ENCODE data around the gene FARS2.

Gene FARS2

GRCh38 chr6:5712349-5713215, 451.3 kb downstream of the FARS2 start:
- Histone ChIP-seq H3K9ac (ENCODE audit: low read length) (no peak overlapping the region), H3K4me1 (ENCODE audit: control insufficient read depth, insufficient read depth, low read length) (no peaks in the 10 kb centered on the region), H3K27ac (ENCODE audit: low read depth, low read length) (no peak overlapping the region), H3K4me3 (ENCODE audit: low read length) (no peak overlapping the region), H3K36me3 (ENCODE audit: control insufficient read depth, insufficient read depth, low read length) (no peaks in the 10 kb centered on the region), H3K27me3 (ENCODE audit: control insufficient read depth, insufficient read depth, low read length) (no peaks in the 10 kb centered on the region)

- Histone ChIP-seq H3K36me3 (ENCODE audit: control insufficient read depth, insufficient read depth, low read length) (no peaks in the 10 kb centered on the region), H3K27me3 (ENCODE audit: control insufficient read depth, insufficient read depth, low read length) (no peaks in the 10 kb centered on the region), H3K9ac (ENCODE audit: low read length) (no peak overlapping the region), H3K4me1 (ENCODE audit: control insufficient read depth, insufficient read depth, low read length) (no peaks in the 10 kb centered on the region), H3K4me3 (ENCODE audit: low read length) (no peak overlapping the region), H3K27ac (ENCODE audit: low read depth, low read length) (no peak overlapping the region)
Observed at GRCh38 chr6:5713519-5713918, 452.2 kb downstream of the FARS2 start.

GRCh38 chr6:5718231-5718947, 457.1 kb downstream of the FARS2 start:
- Histone ChIP-seq H3K27me3 (ENCODE audit: control insufficient read depth, insufficient read depth, low read length) (no peaks in the 10 kb centered on the region), H3K4me1 (ENCODE audit: control insufficient read depth, insufficient read depth, low read length) (no peaks in the 10 kb centered on the region), H3K36me3 (ENCODE audit: control insufficient read depth, insufficient read depth, low read length) (no peaks in the 10 kb centered on the region), H3K27ac (ENCODE audit: low read depth, low read length) (no peak overlapping the region), H3K9ac (ENCODE audit: low read length) (no peak overlapping the region), H3K4me3 (ENCODE audit: low read length) (no peak overlapping the region)

- Histone ChIP-seq H3K4me3 (ENCODE audit: low read length) (peak overlapping the region; percentile 2), H3K9ac (ENCODE audit: low read length) (no peak overlapping the region)
Observed at GRCh38 chr6:5723841-5724691, 462.8 kb downstream of the FARS2 start.

GRCh38 chr6:5724911-5725310, 463.6 kb downstream of the FARS2 start:
- Histone ChIP-seq H3K9ac (ENCODE audit: low read length) (no peak overlapping the region), H3K4me1 (ENCODE audit: control insufficient read depth, insufficient read depth, low read length) (no peaks in the 10 kb centered on the region), H3K27me3 (ENCODE audit: control insufficient read depth, insufficient read depth, low read length) (no peaks in the 10 kb centered on the region), H3K4me3 (ENCODE audit: low read length) (no peak overlapping the region), H3K36me3 (ENCODE audit: control insufficient read depth, insufficient read depth, low read length) (no peaks in the 10 kb centered on the region), H3K27ac (ENCODE audit: low read depth, low read length) (no peak overlapping the region)

More at GRCh38 chr6:5723841-5724691, 462.8 kb downstream of the FARS2 start:
- Histone ChIP-seq H3K27me3 (ENCODE audit: control insufficient read depth, insufficient read depth, low read length) (no peaks in the 10 kb centered on the region), H3K27ac (ENCODE audit: low read depth, low read length) (no peak overlapping the region), H3K36me3 (ENCODE audit: control insufficient read depth, insufficient read depth, low read length) (no peaks in the 10 kb centered on the region), H3K4me1 (ENCODE audit: control insufficient read depth, insufficient read depth, low read length) (no peaks in the 10 kb centered on the region)

GRCh38 chr6:5726976-5727718, 465.8 kb downstream of the FARS2 start:
- Histone ChIP-seq H3K4me3 (ENCODE audit: low read length) (no peak overlapping the region), H3K36me3 (ENCODE audit: control insufficient read depth, insufficient read depth, low read length) (no peaks in the 10 kb centered on the region), H3K4me1 (ENCODE audit: control insufficient read depth, insufficient read depth, low read length) (no peaks in the 10 kb centered on the region), H3K27ac (ENCODE audit: low read depth, low read length) (no peak overlapping the region), H3K9ac (ENCODE audit: low read length) (no peak overlapping the region), H3K27me3 (ENCODE audit: control insufficient read depth, insufficient read depth, low read length) (no peaks in the 10 kb centered on the region)

- no peaks in the 10 kb centered on the region for H3K4me1 ChIP-seq (ENCODE audit: control insufficient read depth, insufficient read depth, low read length)
- H3K27me3 ChIP-seq (ENCODE audit: control insufficient read depth, insufficient read depth, low read length): no peaks in the 10 kb centered on the region
- no peak overlapping the region for H3K27ac ChIP-seq (ENCODE audit: low read depth, low read length)
- H3K4me3 ChIP-seq (ENCODE audit: low read length): no peak overlapping the region
- no peak overlapping the region for H3K9ac ChIP-seq (ENCODE audit: low read length)
- no peaks in the 10 kb centered on the region for H3K36me3 ChIP-seq (ENCODE audit: control insufficient read depth, insufficient read depth, low read length)
Observed at GRCh38 chr6:5728351-5729079, 467.2 kb downstream of the FARS2 start.

GRCh38 chr6:5729080-5729434, 467.7 kb downstream of the FARS2 start:
- Histone ChIP-seq H3K4me1 (ENCODE audit: control insufficient read depth, insufficient read depth, low read length) (no peaks in the 10 kb centered on the region), H3K27me3 (ENCODE audit: control insufficient read depth, insufficient read depth, low read length) (no peaks in the 10 kb centered on the region), H3K36me3 (ENCODE audit: control insufficient read depth, insufficient read depth, low read length) (no peaks in the 10 kb centered on the region), H3K4me3 (ENCODE audit: low read length) (no peak overlapping the region), H3K27ac (ENCODE audit: low read depth, low read length) (no peak overlapping the region), H3K9ac (ENCODE audit: low read length) (no peak overlapping the region)

- Histone ChIP-seq H3K27ac (ENCODE audit: low read depth, low read length) (no peak overlapping the region), H3K36me3 (ENCODE audit: control insufficient read depth, insufficient read depth, low read length) (no peaks in the 10 kb centered on the region), H3K27me3 (ENCODE audit: control insufficient read depth, insufficient read depth, low read length) (no peaks in the 10 kb centered on the region), H3K4me1 (ENCODE audit: control insufficient read depth, insufficient read depth, low read length) (no peaks in the 10 kb centered on the region), H3K4me3 (ENCODE audit: low read length) (no peak overlapping the region), H3K9ac (ENCODE audit: low read length) (no peak overlapping the region)
Observed at GRCh38 chr6:5729813-5730517, 468.7 kb downstream of the FARS2 start.

- Histone ChIP-seq H3K4me3 (ENCODE audit: low read length) (no peak overlapping the region), H3K27me3 (ENCODE audit: control insufficient read depth, insufficient read depth, low read length) (no peaks in the 10 kb centered on the region), H3K4me1 (ENCODE audit: control insufficient read depth, insufficient read depth, low read length) (no peaks in the 10 kb centered on the region), H3K27ac (ENCODE audit: low read depth, low read length) (no peak overlapping the region), H3K36me3 (ENCODE audit: control insufficient read depth, insufficient read depth, low read length) (no peaks in the 10 kb centered on the region), H3K9ac (ENCODE audit: low read length) (no peak overlapping the region)
Observed at GRCh38 chr6:5730585-5731263, 469.4 kb downstream of the FARS2 start.

Measured in rectal smooth muscle tissue (tissue), 1 donor.